Testis (tissue), 2 donors: Measurements from ENCODE around the gene DOCK6.

Source experiments
- CTCF ChIP-seq, 3 experiments: fragments of 450-650 bp in 2 of 3; fragments of 200-600 bp in 1 of 3; sonication (generic) in 1 of 3; IDR thresholded peaks; one replicate each; pipeline ENCODE4 v1.5.1; 2016 to 2019; ENCODE audit warnings: antibody characterized with exemption in 3 of 3, mild to moderate bottlenecking in 2 of 3, moderate library complexity in 1 of 3
- POLR2A ChIP-seq: fragments of 450-650 bp; IDR thresholded peaks from one replicate; pipeline ENCODE4 v1.6.1; 2017; ENCODE audit warnings: antibody characterized with exemption, mild to moderate bottlenecking, moderate library complexity

GRCh38 chr19:11291415-11291814 is 29.1 kb upstream of the DOCK6 start:
- no peak for TF ChIP-seq CTCF (IDR thresholded peaks at IDR 0.05)
- no peak for TF ChIP-seq POLR2A
